Gastrocnemius medialis (tissue), 4 donors: ENCODE measurements around the gene OCA2.

Source experiments
- CTCF ChIP-seq, 5 experiments: fragments of 450-650 bp in 3 of 5; fragments of 200-600 bp in 2 of 5; sonication (generic) in 2 of 5; IDR thresholded peaks in 4 of 5; conservative IDR thresholded peaks in 1 of 5; 1 replicate in 4 of 5; 2 replicates in 1 of 5; pipeline ENCODE4 v1.5.1; 2016 to 2019; ENCODE audit warnings: antibody characterized with exemption in 5 of 5, mild to moderate bottlenecking in 3 of 5, moderate library complexity in 3 of 5
- POLR2A ChIP-seq, 2 donors: fragments of 450-650 bp; IDR thresholded peaks; one replicate each; pipeline ENCODE4 v1.6.1; 2017; ENCODE audit warnings: antibody characterized with exemption in 2 of 2, mild to moderate bottlenecking in 2 of 2, moderate library complexity in 2 of 2

DNA sequence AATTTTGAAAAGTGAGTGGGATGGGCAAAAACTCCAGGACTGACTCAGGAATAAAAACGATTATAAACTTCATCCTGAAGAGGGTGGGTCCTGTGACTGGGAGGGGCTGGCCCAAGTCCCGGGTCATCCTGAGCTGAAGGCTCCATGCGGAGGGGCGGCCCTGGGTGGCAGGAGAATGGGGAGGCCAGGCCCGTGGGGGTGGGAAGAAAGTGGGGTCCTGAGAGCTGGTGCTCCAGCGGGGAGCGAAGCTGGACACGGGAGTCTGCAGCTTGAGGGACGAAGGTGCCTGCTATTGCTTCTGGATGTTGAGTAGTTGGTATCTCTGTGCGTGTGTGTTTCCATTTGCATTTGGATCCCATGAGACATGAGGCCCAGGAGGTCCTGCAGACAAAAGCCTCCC, 4.7 kb upstream of the OCA2 start:
- TF ChIP-seq POLR2A (IDR thresholded peaks at IDR 0.05) (no peak), CTCF (IDR thresholded peaks at IDR 0.05 in 4 of 5, conservative IDR thresholded peaks at IDR 0.05 in 1 of 5) (no peak)
